ENCODE results near the gene HMCES.
"Not testable (repeated sequence)": the region's sequence is repeated elsewhere in the genome, so short reads cannot be mapped to it uniquely, and the experiment has no call there.

HMCES gene

GRCh38 chr3:129259612-129260477 is 18.8 kb upstream of the HMCES start:
- no peak for DNase-seq

- DNase-seq, result no peak
These were observed 18.1 kb upstream of the HMCES start for GRCh38 chr3:129260606-129261005.

GRCh38 chr3:129261894-129262293 is 16.8 kb upstream of the HMCES start:
- DNase-seq, result no peak

DNA sequence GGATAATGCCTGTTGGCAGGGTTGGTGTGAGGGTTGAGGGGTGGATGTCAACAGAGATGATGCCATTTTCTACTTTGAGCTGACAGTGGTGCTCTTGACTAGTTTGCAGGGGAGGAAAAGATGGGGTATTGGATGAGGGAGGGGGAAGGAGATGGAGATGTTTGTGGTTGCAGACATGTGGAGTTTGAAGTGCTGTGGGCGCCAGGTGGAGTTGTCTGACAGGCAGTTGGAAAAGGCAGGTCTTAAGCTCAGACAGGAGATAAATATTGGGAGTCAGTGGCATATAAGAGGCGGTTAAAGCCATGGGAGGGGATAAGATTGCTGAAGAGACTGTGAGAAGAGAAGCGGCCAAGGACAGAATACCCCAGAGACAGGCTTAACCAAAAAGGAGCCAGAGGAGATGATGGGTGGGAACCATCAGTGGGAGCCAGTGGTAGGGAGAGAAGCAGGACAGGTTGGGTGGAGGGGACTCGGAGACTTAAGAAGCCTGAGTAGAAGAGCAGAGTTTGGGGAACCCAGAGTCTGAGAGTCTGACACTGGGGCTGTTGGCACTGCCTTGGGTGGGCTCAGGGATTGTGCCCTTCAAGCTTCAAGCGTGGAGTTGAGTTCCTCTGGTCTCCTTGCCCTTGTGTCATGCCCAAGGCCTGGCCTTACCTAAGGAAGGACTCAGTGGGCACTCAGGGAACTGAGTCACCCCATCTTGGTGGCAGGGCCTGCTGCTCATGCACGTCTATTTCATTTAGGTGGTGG is 15.3 kb upstream of the HMCES start:
- DNase-seq, result no peak

DNA sequence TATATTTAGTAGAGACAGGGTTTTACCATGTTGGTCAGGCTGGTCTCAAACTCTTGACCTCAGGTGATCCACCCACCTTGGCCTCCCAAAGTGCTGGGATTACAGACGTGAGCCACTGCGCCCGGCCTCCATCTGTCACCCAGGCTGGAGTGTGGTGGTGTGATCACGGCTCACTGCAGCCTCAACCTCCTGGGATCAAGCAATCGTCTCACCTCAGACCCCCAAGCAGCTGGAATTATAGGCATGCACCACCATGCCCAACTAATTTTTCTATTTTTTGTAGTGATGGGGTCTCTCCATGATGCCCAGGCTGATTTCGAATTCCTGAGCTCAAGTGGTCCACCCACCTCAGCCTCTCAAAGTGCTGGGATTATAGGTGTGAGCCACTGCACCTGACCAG is 13.7 kb upstream of the HMCES start:
- not testable (repeated sequence) for DNase-seq

DNA sequence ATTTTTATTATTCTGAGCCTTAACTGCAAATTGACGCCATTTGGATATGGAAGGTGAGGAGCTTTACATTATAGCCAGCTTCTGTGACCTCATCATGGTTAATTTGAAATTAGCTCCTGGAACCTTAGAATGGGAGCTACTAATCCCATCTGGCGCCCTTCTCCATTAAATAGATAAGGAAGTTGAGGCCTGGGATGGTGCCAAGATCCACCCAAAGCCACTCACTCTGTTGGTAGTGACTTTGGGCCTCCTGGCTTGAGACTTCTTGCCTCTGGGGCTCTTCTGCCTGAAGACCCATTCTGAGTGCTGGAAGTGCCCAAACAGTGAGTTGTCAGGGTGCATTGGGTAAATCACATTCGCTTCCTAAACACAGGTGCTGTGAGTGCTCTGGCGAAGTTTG is 12.0 kb upstream of the HMCES start:
- DNase-seq, result no peak

GRCh38 chr3:129268396-129268795 is 10.3 kb upstream of the HMCES start:
- DNase-seq, result no peak

GRCh38 chr3:129271674-129272073 is 7.0 kb upstream of the HMCES start:
- no peak for DNase-seq

- DNase-seq, result peak in 1 of 2 experiments; percentile 17
These were observed 2.3 kb upstream of the HMCES start for GRCh38 chr3:129276385-129276784.

- no peak for DNase-seq
These were observed 820 bp upstream of the HMCES start for GRCh38 chr3:129277829-129278271.

DNA sequence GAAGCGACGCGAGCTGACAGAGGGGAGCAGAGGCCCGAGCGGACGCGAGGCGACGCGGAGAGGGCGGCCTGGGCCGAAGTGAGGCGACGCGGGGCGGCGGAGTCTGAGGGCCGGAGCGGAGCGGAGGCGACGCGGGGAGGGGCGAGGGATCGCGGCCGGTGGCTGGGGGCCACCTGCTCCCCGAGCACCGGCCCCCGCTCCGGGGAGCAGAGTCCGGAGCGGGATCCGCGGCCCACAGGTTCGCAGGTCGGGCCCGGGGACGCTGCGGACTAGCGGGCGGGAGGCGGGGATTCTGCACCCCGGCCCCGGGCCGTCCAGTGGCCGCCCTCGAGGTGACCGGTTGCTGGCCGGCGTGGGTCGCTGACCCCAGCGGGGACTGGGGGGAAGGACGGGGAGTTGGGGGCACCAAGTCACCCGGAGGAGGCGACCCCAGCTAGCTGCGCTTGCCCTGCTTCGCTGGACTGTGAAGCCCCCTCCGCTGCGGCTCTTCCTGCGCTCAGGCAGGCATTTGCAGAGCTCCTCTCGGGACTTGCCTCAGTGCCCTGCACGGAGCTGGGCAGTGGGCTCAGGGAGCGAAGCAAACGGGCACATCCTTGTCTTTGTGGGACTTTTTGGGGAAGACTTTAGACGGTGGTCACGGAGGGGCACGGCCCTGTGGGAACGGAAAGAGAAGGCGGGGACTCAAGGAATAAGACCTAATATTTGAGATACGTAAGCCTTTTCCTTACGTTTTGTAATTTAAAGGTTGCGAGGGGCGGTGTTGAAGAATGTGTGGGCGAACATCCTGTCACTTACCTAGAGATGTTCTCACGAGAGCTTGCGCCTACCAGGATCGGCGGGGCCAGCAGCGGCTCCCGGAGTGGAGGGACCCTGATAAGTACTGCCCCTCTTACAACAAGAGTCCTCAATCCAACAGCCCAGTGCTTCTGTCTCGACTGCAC is 566 bp downstream of the HMCES start:
- DNase-seq, result no peak

DNA sequence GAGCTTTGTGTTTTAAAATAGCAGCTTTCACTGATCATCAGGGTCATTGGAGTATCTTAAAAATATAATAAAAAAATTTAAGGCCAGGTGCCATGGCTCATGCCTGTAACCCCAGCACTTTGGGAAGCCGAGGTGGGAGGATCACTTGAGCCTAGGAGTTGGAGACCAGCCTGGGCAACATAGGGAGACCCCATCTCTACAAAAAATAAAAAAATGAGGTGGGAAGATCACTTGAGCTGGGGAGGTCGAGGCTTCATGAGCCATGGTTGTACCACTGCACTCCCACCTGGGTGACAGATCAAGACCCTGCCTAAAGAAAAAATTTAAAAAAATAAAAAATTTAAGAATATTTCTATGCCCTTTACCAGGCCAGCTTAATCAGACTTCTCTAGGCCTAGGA is 1.5 kb downstream of the HMCES start:
- DNase-seq, result no peak

DNA sequence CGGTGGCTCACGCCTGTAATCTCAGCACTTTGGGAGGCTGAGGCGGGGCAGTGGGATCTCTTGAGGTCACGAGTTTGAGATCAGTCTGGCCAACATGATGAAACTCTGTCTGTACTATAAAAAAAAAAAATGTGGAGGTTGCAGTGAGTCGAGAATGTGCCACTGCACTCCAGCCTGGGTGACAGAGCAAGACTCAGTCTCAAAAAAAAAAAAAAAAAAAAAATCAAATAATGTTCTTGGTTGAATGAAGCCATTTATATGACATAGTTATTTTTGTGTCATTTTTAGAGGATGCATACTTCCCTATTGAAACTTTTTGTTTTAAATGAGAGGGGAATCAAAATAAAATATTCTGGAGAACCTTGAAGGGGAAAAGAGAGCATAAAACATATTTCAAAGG is 3.1 kb downstream of the HMCES start:
- no peak for DNase-seq

GRCh38 chr3:129282727-129283327 is 4.2 kb downstream of the HMCES start:
- no peak for DNase-seq

- DNase-seq, result no peak
These were observed 7.4 kb downstream of the HMCES start for GRCh38 chr3:129286081-129286480.

DNA sequence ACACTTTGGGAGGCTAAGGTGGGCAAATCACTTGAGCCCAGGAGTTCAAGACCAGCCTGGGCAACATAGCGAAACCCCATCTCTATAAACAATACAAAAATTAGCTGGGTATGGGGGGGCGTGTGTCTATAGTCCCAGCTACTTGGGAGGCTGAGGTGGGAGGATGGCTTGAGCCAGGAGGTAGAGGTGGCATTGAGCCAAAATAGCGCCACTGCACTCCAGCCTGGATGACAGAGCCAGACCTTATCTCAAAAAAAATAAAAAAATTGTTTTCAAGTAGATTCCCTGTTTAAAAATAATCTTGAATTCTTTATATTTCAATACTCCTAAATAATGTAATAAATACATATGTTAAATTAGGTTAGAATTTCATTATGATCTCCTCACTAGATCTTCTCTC is 9.8 kb downstream of the HMCES start:
- DNase-seq, result no peak

GRCh38 chr3:129289201-129289921 is 10.7 kb downstream of the HMCES start:
- no peak for DNase-seq

DNA sequence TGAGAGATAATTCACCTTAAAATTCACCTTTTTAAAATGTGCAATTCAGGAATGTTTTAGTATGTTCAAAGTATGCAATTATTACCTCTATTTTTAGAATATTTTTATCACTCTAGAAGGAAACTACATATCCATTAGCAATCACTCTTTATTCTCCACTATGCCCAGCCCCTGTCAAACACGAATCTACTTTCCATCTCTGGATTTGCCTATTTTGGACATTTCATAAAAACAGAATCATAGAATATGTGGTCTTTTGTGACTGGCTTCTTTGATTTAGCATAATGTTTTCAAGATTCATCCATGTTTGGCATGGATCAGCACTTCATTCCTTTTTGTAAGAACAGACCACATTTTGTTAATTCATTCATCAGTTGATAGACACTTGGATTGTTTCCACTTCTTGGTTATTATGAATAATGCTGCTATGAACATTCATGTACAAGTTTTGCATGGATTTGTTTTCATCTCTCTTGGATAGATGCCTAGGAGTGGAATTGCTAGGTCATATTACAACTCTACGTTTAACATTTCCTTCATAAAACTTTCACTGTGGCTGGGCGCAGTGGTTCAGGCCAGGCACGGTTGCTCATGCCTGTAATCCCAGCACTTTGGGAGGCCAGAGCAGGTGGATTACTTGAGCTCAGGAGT is 12.7 kb downstream of the HMCES start:
- DNase-seq, result no peak

DNA sequence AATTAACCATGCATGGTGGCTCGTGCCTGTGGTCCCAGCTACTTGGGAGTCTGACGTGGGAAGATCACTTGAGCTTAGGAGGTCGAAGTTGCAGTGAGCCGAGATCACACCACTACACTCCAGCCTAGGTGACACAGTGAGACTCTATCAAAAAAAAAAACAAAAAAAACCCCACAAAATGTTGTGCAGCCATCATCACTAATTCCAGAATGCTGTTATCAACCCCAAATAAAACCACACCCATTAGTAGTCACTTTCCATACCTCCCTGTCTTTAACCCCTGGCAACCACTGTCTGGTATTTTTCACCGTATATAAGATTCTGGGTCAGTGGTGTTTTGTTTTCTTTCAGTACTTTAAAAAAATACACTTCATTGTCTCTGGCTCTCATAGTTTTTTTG is 16.6 kb downstream of the HMCES start:
- DNase-seq, result no peak

DNA sequence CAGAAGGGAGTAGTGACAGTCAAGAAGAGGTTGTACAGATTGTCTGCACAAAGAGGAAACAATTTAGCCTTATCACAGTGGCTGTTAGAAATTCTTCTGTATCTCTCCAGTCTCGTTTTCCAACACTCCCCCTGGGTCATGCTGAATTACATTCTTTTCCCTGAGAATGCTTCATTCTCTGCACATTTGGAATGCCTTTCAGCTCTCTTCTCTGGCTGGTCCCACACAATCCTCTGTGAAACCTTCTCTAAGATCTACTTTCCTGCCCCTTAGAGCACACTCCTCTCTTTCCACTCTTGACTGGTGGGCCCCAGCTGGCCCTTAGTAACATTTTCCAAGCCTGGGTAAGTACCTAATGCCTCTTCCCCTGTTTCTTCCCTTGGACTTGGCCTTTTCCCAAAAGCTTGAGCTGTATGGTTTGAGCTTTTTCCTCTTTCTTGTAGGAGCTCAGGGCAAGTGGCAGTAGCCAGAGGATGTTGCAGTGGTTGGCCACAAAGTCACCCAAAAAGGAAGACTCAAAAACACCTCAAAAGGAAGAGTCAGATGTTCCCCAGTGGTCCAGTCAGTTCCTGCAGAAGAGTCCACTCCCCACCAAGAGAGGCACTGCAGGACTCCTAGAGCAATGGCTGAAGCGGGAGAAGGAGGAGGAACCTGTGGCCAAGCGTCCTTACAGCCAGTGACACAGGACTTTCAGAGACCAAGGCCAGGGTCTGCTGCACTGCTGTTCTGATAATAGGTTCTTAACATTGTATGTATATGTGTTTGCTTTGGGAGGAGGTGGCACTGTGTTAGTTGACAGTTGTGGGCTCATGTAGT is 25.7 kb downstream of the HMCES start:
- DNase-seq, result no peak

DNA sequence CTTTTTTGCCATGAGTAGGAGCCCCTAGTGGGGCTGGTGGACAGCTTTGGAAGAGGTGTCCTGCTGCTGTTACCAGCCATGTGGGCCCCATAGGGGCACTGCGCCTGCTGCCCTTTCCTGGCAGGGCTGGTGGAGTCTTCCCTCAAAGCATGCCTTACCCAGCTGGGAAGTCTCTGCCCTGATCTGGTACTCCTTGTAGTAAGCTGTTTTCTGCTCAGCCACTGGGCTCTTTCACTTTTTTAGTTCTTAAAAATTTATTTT is 26.2 kb downstream of the HMCES start:
- DNase-seq, result no peak
